ENCODE measurements around the gene SERINC4. TPM values are rescaled to one million over a fixed set of nuclear protein-coding genes. Genes with fewer than 3 reads are reported as not detected.

Gene SERINC4
- total and polyA plus RNA-seq, 9 of the 15 experiments (the other 6 are each of a cell fraction or from before 2014, with no cell fraction given): 0.14 to 0.86 (median 0.18) TPM; not detected in 2

GRCh38 chr15:43826508-43827341 lies 26.7 kb upstream of the SERINC4 start, which contains the start of gene WDR76 (continued):
- TF ChIP-seq, protein P1, sequence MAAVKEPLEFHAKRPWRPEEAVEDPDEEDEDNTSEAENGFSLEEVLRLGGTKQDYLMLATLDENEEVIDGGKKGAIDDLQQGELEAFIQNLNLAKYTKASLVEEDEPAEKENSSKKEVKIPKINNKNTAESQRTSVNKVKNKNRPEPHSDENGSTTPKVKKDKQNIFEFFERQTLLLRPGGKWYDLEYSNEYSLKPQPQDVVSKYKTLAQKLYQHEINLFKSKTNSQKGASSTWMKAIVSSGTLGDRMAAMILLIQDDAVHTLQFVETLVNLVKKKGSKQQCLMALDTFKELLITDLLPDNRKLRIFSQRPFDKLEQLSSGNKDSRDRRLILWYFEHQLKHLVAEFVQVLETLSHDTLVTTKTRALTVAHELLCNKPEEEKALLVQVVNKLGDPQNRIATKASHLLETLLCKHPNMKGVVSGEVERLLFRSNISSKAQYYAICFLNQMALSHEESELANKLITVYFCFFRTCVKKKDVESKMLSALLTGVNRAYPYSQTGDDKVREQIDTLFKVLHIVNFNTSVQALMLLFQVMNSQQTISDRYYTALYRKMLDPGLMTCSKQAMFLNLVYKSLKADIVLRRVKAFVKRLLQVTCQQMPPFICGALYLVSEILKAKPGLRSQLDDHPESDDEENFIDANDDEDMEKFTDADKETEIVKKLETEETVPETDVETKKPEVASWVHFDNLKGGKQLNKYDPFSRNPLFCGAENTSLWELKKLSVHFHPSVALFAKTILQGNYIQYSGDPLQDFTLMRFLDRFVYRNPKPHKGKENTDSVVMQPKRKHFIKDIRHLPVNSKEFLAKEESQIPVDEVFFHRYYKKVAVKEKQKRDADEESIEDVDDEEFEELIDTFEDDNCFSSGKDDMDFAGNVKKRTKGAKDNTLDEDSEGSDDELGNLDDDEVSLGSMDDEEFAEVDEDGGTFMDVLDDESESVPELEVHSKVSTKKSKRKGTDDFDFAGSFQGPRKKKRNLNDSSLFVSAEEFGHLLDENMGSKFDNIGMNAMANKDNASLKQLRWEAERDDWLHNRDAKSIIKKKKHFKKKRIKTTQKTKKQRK (IDR thresholded peaks at IDR 0.05; ENCODE audit: borderline replicate concordance, low read depth, low read length): no peak
- TF ChIP-seq, protein P2, sequence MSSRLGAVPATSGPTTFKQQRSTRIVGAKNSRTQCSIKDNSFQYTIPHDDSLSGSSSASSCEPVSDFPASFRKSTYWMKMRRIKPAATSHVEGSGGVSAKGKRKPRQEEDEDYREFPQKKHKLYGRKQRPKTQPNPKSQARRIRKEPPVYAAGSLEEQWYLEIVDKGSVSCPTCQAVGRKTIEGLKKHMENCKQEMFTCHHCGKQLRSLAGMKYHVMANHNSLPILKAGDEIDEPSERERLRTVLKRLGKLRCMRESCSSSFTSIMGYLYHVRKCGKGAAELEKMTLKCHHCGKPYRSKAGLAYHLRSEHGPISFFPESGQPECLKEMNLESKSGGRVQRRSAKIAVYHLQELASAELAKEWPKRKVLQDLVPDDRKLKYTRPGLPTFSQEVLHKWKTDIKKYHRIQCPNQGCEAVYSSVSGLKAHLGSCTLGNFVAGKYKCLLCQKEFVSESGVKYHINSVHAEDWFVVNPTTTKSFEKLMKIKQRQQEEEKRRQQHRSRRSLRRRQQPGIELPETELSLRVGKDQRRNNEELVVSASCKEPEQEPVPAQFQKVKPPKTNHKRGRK (tag; IDR thresholded peaks at IDR 0.05): no peak
- TF ChIP-seq SMAD4 (CRISPR knock-in tag; conservative IDR thresholded peaks at IDR 0.05): peak; percentile 81; the same call in 1 of the 2 replicates
- TF ChIP-seq PYGO2 (tag; IDR thresholded peaks at IDR 0.05): no peak
- no peak for TF ChIP-seq NFXL1 (CRISPR knock-in tag; IDR thresholded peaks at IDR 0.05)
- no peak for TF ChIP-seq ZNF75A (CRISPR knock-in tag; IDR thresholded peaks at IDR 0.05)
- no peak for TF ChIP-seq TSHZ1 (CRISPR knock-in tag; IDR thresholded peaks at IDR 0.05)
- peak; percentile 90 for TF ChIP-seq L3MBTL2 (IDR thresholded peaks at IDR 0.05)
- no peak for TF ChIP-seq SAFB (IDR thresholded peaks at IDR 0.05; ENCODE audit: borderline replicate concordance, low read depth, low read length)
- TF ChIP-seq IRF1 (CRISPR knock-in tag; IDR thresholded peaks at IDR 0.05; ENCODE audit: borderline replicate concordance): no peak
- TF ChIP-seq CXXC5 (CRISPR knock-in tag; IDR thresholded peaks at IDR 0.05): peak; percentile 92
- 0 out of 2 replicates have a peak, but pooled peaks have one; percentile 22 for TF ChIP-seq CC2D1A (IDR thresholded peaks at IDR 0.05)
- no peak for TF ChIP-seq ZBED1 (IDR thresholded peaks at IDR 0.05)
- TF ChIP-seq FOXJ2 (tag; IDR thresholded peaks at IDR 0.05): no peak
- 0 out of 2 replicates have a peak, but pooled peaks have one; percentile 54 for TF ChIP-seq KLF1 (tag; IDR thresholded peaks at IDR 0.05)
- no peak for TF ChIP-seq NFYB (IDR thresholded peaks at IDR 0.05; ENCODE audit: extremely low read depth, insufficient read length)
- TF ChIP-seq HDAC6 (IDR thresholded peaks at IDR 0.05; ENCODE audit: low read depth, low read length): no peak
- no peak for TF ChIP-seq SMARCC2 (IDR thresholded peaks at IDR 0.05; ENCODE audit: low read depth)
- TF ChIP-seq ERF (CRISPR knock-in tag; IDR thresholded peaks at IDR 0.05): no peak
